Measurements from ENCODE around the gene SPATS2L. TPM values are rescaled to one million over a fixed set of nuclear protein-coding genes. Genes with fewer than 3 reads are reported as not detected.

Gene SPATS2L
- total RNA-seq, 2 donors from 2014 or later: 40.3 to 89.9 TPM

DNA sequence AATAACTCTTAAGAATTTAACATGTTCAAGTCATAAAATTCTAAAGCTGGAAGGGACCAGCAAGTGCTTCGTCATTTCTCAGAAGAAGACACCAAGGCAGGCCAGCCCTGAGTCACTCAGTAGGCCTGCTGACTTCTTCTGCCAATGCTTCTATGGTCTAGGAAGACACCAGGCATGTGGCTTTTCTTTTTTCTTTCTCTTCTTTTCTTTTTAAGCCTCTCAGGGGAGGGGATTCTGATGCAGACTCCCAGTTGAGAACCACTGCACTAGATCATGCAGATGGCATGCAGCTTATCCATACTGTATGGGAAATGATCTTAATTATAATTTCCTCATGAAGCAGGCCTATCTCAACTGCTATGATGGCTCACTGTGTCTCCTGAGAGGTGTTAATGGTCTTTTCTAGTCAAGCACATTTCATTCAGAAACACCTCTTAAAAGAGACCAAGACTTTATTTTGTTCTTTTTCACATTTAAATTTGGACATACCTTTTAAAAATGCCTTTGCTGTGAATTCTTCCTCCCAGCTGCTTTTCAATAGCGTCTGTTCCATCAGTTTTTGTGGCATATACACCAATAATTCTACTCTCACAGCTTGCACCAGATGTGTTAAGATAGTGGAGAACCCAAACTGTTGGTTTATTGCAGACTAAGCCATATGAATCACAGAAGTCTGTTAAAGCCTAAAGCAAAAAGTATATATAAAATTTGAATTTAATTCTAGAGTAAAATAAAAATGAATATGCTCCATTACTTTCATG, 192.1 kb downstream of the SPATS2L start:
- Histone ChIP-seq H3K27me3 (ENCODE audit: control insufficient read depth, insufficient read depth, low read length, poor library complexity, severe bottlenecking) (no peaks in the 10 kb centered on the region), H3K36me3 (ENCODE audit: control insufficient read depth, insufficient read depth, low read length) (peaks cover 18% of the 10 kb centered on the region), H3K9me3 (ENCODE audit: control insufficient read depth, low read length) (no peaks in the 10 kb centered on the region), H3K9ac (ENCODE audit: extremely low read depth, low read length, poor library complexity, severe bottlenecking) (no peak overlapping the region), H3K4me1 (ENCODE audit: control insufficient read depth, insufficient read depth, low read length) (no peaks in the 10 kb centered on the region), H3K4me3 (ENCODE audit: low read length) (no peak overlapping the region), H3K27ac (ENCODE audit: low read depth, low read length) (no peak overlapping the region)
- Mint-ChIP-seq H3K27ac (no peak overlapping the region), H3K36me3 (ENCODE audit: low read depth) (peaks cover 30% of the 10 kb centered on the region), H3K27me3 (ENCODE audit: insufficient read depth) (no peaks in the 10 kb centered on the region), H3K4me1 (no peaks in the 10 kb centered on the region), H3K4me3 (no peak overlapping the region), H3K9me3 (peaks cover 3% of the 10 kb centered on the region)
- 80 to 83% methylated on average over 1 to 2 of the region's 2 CpGs for WGBS, 2 experiments (ENCODE audit: insufficient coverage in 1 of 2, insufficient read length in 1 of 2)
- no peak for TF ChIP-seq CTCF (conservative IDR thresholded peaks at IDR 0.05)
- DNase-seq: no peak

DNA sequence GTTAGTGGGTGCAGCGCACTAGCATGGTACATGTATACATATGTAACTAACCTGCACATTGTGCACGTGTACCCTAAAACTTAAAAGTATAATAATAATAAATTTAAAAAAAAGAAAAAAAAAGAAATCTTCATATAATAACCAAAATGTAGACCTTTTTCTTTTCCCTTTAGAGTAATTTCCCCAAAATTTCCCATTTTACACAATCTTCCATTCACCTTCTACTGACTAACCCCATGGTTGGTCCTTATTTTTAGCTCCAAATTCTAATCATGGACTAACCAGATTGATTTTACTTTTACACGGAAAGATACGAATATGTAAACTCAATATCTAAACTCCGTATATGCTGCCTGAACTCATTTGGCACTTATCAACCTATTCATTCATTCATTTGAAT, 195.7 kb downstream of the SPATS2L start:
- Mint-ChIP-seq H3K27ac (no peak overlapping the region), H3K27me3 (ENCODE audit: insufficient read depth) (no peaks in the 10 kb centered on the region), H3K9me3 (peaks cover 3% of the 10 kb centered on the region), H3K4me1 (peaks cover 4% of the 10 kb centered on the region), H3K4me3 (no peak overlapping the region), H3K36me3 (ENCODE audit: low read depth) (peaks cover 21% of the 10 kb centered on the region)
- TF ChIP-seq CTCF (conservative IDR thresholded peaks at IDR 0.05): no peak
- Histone ChIP-seq H3K27ac (ENCODE audit: low read depth, low read length) (no peak overlapping the region), H3K4me1 (ENCODE audit: control insufficient read depth, insufficient read depth, low read length) (no peaks in the 10 kb centered on the region), H3K9me3 (ENCODE audit: control insufficient read depth, low read length) (no peaks in the 10 kb centered on the region), H3K27me3 (ENCODE audit: control insufficient read depth, insufficient read depth, low read length, poor library complexity, severe bottlenecking) (no peaks in the 10 kb centered on the region), H3K9ac (ENCODE audit: extremely low read depth, low read length, poor library complexity, severe bottlenecking) (no peak overlapping the region), H3K4me3 (ENCODE audit: low read length) (no peak overlapping the region), H3K36me3 (ENCODE audit: control insufficient read depth, insufficient read depth, low read length) (peaks cover 14% of the 10 kb centered on the region)
- no peak for DNase-seq
- 94 to 97% methylated on average over 3 of the region's 5 CpGs for WGBS, 2 experiments (ENCODE audit: insufficient coverage in 1 of 2, insufficient read length in 1 of 2)

DNA sequence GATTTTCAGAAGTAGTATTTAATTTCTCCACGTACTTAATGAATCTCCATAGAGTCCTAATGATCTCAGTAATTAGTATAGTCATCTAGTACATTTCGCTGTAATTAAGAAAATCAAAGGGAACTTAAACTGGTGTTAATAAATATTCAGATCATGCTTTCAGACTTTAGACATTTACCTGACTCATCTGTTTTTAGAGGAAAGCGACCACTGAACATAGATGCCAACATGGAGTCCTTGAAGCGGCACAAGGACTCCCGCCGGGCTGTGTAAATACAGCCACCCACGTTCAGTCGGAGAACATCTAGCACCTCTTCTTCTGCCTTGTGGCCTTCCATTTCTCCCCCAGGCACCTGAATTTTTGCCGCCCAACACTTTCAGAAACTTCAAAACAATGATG, 200.2 kb downstream of the SPATS2L start:
- H3K4me1 Mint-ChIP-seq: peaks cover 11% of the 10 kb centered on the region
- Histone ChIP-seq H3K9me3 (ENCODE audit: control insufficient read depth, low read length) (no peaks in the 10 kb centered on the region), H3K9ac (ENCODE audit: extremely low read depth, low read length, poor library complexity, severe bottlenecking) (no peak overlapping the region), H3K36me3 (ENCODE audit: control insufficient read depth, insufficient read depth, low read length) (peaks cover 14% of the 10 kb centered on the region), H3K4me1 (ENCODE audit: control insufficient read depth, insufficient read depth, low read length) (no peaks in the 10 kb centered on the region), H3K27ac (ENCODE audit: low read depth, low read length) (no peak overlapping the region), H3K27me3 (ENCODE audit: control insufficient read depth, insufficient read depth, low read length, poor library complexity, severe bottlenecking) (no peaks in the 10 kb centered on the region), H3K4me3 (ENCODE audit: low read length) (no peak overlapping the region)
- H3K27me3 Mint-ChIP-seq (ENCODE audit: insufficient read depth): no peaks in the 10 kb centered on the region
- no peak overlapping the region for H3K27ac Mint-ChIP-seq
- TF ChIP-seq CTCF (conservative IDR thresholded peaks at IDR 0.05): no peak
- peaks cover 15% of the 10 kb centered on the region for H3K36me3 Mint-ChIP-seq (ENCODE audit: low read depth)
- DNase-seq: no peak
- H3K4me3 Mint-ChIP-seq: no peak overlapping the region
- peaks cover 3% of the 10 kb centered on the region for H3K9me3 Mint-ChIP-seq
- 87 to 96% methylated on average over 5 to 9 of the region's 9 CpGs for WGBS, 2 experiments (ENCODE audit: insufficient coverage in 1 of 2, insufficient read length in 1 of 2)

Measured in endodermal cell (in vitro differentiated cells).